ENCODE measurements around the gene PSRC1. TPM values are rescaled to one million over a fixed set of nuclear protein-coding genes. Genes with fewer than 3 reads are reported as not detected.

PSRC1 gene
- polyA plus RNA-seq, 4 donors, result 22.1 to 28.3 (median 26.6) TPM

DNA sequence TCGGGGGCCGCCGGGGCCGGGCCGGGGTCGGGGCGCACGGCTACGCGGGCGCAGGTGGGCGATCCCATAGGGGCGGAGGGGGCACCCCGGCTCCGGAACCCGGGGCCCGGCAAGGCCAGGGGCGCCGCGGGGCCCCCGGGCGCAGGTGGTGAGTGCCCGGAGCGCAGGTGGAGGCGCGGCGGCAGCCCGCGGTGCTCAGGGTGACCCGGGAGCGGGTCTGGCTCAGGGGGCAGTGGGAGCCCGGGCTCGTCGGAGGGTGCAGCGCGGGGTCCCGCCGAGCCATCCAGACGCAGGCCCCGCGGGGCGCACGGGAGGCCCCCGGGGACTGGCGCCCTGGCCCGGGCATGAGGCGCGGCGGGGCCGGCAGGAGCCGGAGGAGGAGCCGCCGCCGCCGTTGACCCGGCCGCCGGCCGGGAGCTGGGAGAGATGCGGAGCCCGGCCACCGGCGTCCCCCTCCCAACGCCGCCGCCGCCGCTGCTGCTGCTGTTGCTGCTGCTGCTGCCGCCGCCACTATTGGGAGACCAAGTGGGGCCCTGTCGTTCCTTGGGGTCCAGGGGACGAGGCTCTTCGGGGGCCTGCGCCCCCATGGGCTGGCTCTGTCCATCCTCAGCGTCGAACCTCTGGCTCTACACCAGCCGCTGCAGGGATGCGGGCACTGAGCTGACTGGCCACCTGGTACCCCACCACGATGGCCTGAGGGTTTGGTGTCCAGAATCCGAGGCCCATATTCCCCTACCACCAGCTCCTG lies 33.1 kb downstream of the PSRC1 start:
- no peak for DNase-seq (ENCODE audit: low read depth in 4 of 4, low spot score in 3 of 4)

DNA sequence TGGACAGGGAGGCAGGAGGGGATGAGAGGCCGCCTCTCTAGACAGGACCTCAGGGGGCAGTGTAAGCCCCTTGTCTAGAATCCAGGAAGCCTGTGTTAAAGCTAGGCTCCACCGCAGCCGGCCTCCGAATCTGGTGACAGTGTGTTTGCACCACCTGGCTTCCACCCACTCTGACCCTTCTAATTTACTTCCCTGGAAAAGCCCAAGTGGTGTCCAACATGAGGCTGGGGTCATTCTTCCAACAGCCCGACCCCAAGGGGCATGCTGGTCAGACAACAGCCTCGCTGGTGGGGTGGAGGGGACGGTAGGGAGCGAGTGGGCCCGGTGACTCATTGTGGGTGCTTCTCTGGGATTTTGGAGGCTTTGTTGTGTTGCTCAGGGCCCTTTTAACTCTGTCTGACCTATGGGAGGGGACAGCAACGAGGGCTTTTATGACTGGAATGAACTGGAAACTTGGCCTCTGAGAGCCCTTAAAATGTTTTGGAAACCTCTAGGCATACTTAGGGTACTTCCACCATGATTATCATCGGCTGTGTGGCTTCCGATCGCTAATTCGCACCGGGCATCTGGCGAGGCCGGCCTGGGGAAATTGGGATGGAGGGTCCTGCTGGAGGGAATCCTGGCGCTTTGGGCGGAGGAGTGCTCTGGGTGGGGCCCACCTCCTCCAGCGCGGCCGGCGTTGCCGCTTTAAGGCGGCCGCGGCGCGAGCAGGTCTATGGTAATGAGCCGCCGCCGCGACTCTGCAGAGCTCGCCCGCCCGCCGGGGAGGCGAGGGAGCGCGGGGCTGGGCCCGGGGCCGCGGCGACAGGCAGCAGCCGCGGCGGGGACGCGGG lies 33.9 kb downstream of the PSRC1 start, which contains the start of gene CELSR2:
TSS of gene CELSR2 (plus strand) at position 743 of the 833 bp plus-strand sequence. CDS start 541 bp downstream, outside the sequence.
- peak in 1 of 4 donors; percentile 54 for DNase-seq (ENCODE audit: low read depth in 4 of 4, low spot score in 3 of 4)

DNA sequence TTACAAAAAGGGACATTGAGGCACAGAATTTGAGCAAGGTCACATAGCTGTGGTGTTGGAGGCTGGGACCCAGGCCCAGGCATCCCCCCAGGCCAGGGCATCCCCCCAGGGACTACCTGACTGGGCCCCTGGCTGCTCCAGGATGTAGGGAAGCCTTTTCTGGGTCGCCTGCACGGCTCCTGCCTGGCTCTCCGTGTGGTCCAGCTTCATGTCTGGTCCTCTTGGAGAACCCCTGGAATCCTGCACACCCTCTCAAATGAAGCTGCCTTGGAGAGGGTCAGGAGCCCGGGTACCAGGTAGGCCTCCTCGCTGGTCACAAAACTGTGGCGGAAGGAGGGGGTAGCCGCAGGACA lies 34.5 kb downstream of the PSRC1 start:
- DNase-seq (ENCODE audit: low read depth in 4 of 4, low spot score in 3 of 4), result no peak

DNA sequence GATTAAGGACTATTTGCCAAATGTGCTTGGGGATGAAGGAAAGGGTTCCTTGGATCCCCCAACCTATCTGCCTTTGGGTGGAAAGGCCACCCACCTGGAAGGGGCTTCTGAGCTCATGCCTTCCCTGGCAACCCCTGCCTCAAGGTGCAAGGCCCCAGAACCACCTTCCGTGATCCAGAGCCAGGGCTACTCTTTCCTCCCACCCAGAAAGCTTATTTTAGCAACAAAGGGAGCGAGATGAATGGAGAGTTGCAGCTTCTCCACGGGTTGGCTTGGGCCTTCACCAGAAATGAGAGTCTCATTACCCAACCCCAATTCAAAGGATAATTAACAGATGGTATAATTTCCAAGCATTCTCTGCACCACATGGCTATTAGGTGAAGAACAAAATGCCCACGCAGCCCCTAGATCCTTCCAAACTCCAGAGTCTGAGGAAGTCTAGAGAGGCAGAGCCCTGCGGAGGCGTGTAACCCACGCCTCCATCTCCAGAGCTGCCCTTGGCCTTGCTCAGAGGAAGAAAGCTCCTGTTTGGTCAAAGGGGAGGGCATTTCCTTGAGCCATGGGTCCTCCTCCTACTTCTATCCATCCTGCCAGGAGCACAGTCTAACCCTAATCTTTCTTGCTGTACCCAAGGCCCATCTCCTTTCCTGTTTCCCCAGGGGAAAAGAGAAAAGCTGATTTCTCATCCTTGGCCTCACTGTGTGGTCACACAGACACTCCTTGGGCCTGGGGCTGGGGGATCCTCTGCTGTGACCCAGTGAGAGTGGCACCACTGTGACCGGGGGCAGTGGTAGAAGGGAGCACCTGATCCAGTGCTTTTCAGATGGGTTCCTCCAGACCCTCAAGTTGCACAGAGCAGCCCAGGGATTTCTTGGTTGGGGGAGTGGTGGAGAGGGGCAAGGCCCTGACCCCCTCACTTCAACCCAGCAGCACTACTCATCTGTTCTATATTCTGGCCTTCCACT lies 35.3 kb downstream of the PSRC1 start:
- DNase-seq (ENCODE audit: low read depth in 4 of 4, low spot score in 3 of 4), result no peak

DNA sequence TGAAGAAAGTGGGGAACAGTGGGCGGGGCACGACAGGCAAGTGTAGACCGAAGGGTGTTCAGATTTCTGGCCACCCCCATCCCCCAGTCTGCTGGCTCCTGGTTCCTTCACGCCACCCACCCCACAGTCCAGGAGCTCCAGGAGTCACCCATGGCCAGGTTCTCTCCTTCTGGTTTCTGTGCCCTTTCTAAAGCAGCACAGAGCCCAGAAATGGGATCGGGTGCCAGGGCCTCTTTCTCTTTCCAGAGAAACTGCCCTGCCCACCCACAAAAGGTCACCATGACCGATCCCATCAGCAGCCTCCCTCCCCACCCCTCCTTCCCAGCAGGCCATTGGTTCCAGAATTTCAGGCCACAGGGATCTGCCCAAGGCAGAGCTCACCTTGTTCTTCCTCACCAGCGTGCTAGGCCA lies 36.8 kb downstream of the PSRC1 start:
- DNase-seq (ENCODE audit: low read depth in 4 of 4, low spot score in 3 of 4), result no peak

DNA sequence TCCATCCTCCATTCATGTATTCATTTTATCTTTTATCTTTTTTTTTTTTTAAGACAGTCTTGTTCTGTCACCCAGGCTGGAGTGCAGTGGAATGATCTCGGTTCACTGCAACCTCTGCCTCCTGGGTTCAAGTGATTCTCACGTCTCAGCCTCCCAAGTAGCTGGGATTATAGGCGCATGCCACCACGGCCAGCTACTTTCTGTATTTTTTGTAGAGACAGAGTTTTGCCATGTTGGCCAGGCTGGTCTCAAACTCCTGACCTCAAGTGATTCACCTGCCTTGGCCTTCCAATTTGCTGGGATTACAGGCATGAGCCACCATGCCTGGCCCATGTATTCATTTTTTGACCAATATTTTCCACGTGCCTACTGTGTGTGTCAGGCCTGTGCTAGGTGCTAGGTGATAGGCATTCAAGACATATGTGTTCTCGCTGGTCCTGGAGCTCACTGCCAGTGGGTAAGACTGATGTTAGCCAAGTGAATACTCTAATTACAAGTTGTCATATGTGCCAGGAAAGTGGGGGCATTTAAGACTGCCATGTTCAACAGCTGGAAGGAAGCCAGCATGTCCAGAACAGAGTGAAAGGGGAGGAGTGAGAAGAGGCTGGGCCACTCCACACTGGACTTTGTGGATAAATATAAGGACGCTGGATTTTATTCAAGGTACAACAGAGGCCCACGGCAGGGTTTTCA lies 38.9 kb downstream of the PSRC1 start:
- DNase-seq (ENCODE audit: low read depth in 4 of 4, low spot score in 3 of 4), result no peak

DNA sequence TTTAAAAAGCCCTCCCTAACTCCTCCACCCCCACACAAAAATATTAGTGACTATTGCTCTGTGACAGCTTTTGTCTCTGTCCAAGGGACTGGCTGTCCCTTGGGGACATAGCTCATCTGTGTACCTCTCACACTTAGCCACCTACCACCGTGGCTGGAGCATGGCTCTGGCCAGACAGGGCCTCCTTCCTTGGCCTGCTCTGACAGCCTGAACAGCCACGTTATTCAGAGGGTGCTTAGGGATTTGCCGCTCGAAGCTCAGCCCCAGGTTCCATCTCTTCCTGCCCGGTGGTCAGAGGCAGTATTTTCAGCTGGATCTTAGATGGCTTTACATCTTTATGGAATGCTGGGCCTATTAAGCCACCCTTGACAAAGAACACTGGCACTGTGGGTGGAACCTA lies 39.7 kb downstream of the PSRC1 start:
- DNase-seq (ENCODE audit: low read depth in 4 of 4, low spot score in 3 of 4), result no peak

DNA sequence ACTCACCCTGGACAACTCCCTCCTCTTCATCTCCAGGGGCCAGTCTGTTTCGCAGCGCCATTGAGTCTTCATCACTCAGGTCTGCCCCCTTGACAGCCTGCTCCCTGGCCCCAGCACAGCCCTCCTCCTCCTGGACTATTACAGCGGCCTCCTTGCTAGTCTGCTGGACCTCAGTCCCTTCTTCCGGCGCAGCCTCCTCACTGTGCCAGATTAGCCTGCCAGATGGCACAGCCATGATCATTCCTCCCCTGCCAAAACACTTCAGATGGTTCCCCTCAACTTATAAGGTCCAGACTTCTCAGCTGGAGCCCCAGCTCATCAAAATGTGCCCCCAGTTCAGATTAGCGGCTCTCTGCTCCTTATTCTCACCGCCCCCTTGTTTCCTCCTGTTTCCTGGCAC lies 40.6 kb downstream of the PSRC1 start:
- no peak for DNase-seq (ENCODE audit: low read depth in 4 of 4, low spot score in 3 of 4)

DNA sequence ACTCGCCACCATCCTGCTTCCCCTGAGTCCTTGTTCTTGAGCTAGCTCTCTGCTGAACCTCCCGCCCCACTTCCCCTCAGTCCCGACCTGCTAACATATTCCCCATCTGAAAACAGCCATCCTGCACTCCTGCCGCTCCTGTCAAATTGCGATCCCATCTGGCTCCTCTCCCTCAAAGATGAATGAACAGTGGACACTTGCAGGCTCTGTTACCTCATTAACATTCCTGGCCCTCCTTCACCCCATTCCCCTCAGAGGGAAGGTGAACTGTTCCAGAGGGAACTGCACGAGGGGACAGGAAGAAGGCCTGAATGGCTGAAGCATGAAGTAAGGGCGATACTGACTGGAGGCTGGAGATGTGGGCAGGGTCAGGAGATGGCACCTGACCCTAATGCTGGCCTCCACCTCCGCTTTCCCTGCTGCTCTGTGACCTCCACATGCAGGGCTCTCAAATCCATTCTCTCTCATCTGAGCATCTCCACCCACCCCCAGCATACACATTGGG lies 41.1 kb downstream of the PSRC1 start:
- DNase-seq (ENCODE audit: low read depth in 4 of 4, low spot score in 3 of 4), result no peak

DNA sequence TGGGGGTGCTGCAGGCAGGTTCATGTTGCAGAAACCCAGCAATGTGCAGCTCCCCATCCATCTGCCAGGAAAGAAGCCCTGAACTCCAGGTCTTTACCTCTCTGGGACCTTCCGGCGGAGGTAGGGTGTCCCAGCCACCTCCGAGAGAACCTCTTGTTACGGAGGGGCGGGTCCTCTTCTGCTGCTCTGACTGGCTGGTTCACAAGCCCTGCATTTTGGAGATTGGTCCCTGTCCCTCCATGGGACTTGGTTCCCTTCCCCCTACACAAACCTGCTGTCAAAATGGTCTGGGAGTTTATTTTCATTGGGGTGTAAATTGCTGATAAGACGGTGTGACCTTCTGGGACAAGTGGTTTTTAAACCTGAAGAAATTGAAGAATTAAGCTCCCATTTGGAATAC lies 41.6 kb downstream of the PSRC1 start:
- DNase-seq (ENCODE audit: low read depth in 4 of 4, low spot score in 3 of 4), result no peak

DNA sequence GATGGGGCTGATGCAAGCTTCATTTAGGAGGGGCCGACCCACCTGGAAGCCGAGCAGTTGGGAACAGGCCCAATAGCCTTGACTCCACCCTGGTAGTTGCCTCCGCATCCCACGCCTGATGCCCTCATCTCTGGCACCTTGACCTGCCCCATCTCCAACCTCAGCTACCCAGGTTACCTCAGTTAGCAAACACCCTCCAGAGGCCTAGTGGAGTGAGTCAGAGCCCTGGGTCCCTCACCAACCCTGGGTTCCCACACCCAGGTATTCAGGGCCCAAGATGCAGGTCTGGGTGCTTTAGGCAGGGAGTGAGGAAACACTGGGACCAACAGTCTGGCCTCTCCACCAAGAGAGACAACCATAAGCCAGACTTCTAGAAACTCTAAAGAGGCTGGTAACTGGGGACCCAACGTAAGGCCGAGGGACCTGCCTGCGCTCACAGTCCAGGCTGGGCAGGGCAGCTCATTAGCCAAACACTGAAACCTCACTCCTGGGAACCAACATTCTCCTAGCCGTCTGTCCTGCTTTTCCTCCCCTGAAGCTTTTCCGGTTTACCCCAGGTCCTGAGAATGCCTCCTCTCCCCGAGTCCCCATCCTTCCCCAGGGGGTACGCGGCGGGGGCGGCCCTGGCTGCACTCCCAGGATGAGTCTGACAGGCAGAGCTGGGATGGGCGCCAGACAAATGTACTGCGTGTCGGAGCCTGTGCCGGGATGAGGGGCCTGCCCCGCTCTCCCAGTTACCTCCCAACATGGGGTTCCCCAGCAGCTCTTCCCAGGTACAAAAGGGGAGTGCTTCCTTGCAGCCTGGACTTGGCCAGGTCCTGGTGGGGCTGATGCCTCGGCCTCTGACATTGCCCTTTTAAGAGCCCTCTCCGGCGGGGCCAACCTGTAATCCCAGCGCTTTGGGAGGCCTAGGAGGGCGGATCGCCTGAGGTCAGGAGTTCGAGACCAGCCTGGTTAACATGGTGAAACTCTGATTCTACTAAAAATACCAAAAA lies 42.5 kb downstream of the PSRC1 start:
- no peak for DNase-seq (ENCODE audit: low read depth in 4 of 4, low spot score in 3 of 4)

DNA sequence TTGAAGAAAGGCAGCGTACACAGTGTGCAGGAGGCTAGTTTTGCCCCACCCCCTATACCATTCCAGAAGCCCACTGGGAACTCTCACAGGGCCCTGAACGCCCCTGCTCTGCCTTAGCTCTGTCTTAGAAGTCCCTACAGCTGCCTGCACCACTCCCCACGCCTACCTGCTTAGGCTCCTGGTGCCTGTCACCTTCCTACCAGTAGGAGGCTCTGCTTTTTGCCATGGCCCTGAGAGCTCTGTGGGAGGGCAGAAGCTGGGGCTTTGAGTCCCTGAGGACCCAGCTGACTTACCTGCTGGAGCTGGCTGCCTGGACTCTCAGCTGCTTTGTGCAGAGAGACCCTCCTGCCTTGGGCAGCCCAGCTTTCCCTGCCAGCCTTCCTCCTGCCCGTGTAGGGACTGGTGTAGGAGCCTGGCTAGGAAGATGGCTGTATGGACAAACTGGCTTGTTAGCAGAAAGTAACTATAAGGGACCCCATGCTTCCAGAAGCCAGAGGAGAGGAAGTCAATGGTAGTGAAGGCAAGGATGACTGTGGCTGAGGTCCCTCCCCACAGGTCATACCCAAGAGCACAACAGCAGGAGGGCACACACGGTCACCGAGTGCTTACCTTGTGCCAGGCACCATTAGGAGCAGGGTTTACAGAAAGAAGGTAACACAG lies 43.4 kb downstream of the PSRC1 start:
- no peak for DNase-seq (ENCODE audit: low read depth in 4 of 4, low spot score in 3 of 4)

DNA sequence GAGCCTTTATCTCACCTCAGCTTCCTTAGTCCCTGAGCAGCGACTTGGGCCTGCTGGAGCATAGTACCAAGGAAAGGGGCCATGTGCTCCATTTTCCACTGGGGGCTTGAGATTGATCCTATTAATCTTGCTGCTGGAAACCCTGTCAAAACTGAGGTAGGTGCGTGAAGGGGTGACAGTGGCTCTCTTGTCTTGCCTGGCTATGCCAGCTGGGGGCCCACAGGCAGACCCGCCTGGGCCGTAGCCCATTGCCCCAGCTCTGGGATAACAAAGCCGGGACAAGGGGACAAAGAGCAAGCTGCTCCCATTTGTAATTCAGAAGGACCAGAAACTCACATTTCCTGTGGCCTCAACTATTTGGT lies 43.9 kb downstream of the PSRC1 start:
- DNase-seq (ENCODE audit: low read depth in 4 of 4, low spot score in 3 of 4), result no peak

DNA sequence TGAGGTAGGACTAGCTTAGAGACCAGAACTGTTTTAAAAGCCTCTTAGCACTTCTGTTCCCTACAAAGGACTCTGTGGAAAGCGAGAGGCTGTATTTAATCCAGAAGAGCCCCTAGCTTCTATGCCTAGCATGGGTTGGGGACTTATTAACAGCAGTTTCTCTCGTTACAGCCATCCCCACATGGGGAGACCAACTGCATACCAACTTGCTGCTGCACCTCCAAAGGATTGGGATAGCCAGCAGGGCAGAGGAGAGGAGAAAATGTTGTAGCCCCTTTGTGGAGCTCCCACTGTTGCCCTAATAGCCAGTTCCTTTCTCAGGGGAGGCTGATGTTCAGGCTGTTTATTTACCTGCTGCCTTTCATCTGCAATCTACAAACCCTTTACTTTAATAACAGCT lies 44.6 kb downstream of the PSRC1 start:
- no peak for DNase-seq (ENCODE audit: low read depth in 4 of 4, low spot score in 3 of 4)

DNA sequence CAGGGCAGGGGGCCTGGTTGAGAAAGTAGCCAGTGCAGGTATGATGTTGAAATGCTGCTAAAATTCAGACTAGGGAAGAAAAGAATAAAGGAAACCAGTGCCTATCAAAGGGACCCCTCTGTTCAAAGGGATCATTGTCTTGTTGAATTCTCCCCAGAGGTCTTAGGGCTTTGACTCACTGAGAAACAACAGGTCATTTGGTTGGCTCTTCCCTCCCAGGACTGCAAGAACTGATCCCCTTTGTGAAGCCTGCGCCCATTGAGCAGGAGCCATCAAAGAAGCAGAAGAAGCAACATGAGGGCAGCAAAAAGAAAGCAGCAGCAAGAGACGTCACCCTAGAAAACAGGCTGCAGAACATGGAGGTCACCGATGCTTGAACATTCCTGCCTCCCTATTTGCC lies 45.4 kb downstream of the PSRC1 start:
- DNase-seq (ENCODE audit: low read depth in 4 of 4, low spot score in 3 of 4), result no peak

DNA sequence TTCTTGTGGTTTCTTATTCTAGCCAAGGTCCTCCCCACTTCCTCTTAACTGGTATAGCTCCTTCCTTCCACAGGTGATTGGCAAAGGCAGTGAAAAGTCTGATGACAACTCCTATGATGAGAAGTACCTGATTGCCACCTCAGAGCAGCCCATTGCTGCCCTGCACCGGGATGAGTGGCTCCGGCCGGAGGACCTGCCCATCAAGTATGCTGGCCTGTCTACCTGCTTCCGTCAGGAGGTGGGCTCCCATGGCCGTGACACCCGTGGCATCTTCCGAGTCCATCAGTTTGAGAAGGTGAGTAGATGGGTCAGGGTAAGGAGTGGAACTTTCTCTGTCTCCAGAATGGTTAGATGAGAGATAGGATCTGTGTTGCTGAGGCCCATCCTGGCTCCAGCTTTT lies 47.8 kb downstream of the PSRC1 start:
- DNase-seq (ENCODE audit: low read depth in 4 of 4, low spot score in 3 of 4), result no peak

DNA sequence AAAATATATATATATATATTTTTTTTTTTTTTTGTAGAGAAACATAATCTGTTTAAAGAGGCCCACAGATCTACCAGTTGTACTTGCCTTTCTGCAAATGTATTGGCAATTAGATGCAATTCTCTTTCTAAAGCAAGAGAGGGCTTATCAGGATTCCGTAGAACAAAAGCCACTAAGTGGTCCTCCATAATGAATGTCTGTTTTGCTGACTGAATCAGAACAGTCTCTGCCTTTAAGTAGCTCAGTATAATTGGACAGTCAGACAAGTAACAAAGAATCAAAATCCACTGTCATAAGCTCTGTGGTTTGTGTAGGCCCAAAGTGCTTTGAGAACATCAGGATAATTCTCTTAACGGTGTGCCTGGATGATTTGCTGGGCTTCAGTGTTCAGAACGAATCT lies 51.9 kb downstream of the PSRC1 start:
- DNase-seq (ENCODE audit: low read depth in 4 of 4, low spot score in 3 of 4), result no peak
